CD4-positive, alpha-beta T cell treated with Interleukin-2 at 100 ng/mL for 4 hours (primary cell): ENCODE data around the gene B3GALNT2.

Experiments used
- DNase-seq: peaks from one replicate; pipeline ENCODE4 v3.0.0-alpha.2; 2020; ENCODE audit warnings: low spot score

The B3GALNT2 gene

DNA sequence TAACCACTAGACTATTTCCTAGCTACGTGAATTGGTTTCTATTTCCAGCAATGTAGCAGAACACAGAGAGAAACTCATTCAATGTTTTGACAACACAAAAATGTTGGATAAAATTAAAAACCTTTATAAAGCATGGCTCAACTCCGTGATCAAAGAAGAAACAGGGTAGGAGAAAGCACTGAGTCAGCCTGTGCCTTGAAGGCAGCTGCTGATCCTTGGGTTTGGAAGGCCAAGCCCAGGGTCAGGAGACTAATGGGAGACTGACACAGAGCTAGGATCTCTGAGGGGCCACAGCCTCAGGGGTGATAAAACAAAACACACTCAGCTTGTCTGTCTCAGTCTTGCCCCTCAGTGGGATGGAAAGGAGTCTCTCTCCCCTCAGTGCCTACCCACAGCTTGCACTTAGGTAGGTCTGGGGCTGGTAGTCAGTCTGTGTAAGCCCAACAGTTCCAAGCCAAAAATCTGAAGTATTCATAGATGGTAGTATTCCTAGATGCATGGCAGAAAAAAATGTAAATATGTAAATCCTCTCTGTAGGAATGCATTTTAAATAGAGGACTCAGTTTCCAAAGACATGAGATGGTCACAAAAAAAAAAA lies 53.3 kb downstream of the B3GALNT2 start:
- no peak for DNase-seq

DNA sequence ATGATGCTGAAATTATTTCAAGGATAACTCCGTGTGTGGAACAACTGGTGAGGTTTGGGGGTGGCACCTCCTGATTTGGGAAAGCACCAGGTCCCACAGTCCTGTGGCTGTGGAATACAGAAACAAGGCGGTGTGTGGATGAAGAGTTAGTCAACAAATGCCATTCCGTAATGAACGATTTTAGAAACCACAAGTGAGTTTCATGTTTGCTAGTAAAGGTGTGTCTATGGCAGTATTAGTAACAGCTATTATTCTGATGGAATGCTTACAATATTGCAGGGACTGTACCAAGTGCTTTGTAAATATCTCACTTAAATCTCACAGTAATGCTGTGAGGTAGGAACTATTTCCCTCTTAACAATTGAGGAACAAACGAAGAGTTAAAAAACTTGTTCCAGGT lies 53.8 kb downstream of the B3GALNT2 start:
- no peak for DNase-seq

DNA sequence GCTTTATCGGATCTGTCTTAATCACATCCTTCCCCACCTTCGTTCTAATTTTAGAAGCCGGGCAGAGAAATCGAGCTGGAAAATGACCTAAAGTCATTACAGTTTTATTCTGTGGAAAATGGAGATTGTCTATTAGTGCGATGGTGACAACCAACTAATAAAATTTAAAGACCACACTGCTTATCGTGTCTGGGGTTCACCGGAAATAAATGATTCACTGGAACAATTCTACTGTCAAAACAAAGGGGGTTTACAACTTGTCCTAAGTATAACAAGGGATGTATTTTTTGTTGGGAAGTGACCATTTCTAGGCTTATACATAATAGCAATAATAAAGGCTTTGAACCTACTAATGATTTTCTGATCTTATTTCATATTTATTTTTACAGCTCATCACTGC lies 55.6 kb downstream of the B3GALNT2 start:
- no peak for DNase-seq

DNA sequence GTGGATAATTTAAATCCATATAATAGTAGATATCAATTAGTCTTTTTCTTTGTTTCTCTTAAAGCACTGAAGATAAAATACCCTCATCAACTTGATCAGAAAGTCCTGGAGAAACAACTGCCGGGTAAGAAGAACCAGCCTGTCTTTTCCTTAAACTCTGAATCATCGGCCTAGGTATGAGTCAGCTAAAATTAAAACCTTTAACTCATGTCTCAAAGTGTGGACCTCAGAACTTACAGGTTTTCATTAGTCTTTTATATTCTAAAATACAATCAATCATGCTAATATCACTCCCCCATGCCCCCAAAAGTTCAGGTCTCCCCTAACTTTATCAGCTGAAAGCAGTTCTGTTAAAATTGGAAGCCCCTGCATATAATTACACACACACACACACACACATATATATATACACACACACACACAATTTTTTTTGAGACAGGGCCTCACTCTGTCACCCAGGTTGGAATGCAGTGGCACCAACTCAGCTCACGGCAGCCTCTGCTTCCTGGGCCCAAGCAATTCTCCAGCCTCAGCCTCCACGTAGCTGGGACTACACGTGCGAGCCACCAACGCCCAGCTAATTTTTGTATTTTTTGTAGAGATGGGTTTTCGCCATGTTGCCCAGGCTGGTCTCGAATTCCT lies 61.3 kb downstream of the B3GALNT2 start:
- no peak for DNase-seq

DNA sequence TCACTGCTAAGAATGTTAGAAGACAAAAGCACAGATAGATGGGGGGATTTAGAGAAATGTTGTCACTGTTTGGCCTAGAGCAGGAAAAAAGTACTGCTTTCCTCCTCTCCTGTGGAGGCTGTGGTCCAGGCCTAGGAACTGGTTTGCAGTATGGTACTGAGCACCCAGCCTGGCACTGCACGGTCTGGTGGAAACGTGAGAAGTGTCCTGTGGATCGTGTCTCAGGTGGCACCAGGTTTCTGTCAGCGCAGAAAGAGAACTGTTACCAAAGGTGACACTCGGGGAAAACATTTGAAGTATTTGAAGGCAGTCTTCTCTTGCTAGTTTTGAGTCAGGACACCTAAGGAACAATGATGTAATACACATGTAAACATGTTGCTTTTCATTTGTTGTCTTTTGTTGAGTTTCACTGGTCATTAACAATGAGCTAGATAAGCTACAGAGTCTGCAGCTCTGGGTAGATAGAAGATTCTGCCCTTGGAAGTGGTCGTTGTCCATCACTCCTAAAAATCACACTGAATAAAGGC lies 63.0 kb downstream of the B3GALNT2 start:
- no peak for DNase-seq

DNA sequence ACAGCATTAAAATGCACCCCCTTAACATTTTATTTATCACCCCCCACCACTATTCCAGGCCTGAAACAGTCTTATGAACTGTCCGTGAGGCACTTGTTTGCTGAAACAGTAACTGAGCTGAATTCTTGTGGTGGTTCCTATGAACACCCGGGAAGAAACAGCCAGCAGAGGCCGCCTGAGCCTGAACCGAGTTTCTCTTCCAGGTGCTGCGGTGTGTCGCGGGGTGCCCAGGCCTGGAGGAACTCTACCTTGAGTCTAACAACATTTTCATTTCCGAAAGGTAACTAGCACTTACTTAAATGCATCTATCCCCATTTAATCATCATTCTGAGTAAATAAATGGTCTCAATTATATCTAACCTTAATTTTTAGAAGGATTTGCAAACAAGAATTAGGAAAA lies 70.3 kb downstream of the B3GALNT2 start:
- DNase-seq = no peak

DNA sequence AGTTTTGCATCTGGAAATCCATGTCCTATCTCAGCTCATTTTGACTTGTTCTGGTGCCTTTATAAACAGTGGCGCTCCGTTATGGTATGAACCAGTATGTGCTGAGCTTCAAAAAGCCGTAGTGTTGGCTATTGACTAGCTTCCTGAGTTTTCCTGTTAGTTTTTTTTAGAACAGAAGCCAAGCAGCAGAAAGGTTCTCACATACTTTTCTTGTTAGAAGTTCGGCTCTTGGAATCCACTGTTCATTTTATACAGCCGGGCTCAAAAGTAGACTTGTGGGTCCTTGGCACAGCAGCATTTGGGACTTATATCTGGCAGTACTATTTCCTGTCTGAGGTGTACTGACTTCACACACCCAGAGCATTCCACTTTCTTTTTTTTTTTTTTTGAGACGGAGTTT lies 73.3 kb downstream of the B3GALNT2 start:
- no peak for DNase-seq

DNA sequence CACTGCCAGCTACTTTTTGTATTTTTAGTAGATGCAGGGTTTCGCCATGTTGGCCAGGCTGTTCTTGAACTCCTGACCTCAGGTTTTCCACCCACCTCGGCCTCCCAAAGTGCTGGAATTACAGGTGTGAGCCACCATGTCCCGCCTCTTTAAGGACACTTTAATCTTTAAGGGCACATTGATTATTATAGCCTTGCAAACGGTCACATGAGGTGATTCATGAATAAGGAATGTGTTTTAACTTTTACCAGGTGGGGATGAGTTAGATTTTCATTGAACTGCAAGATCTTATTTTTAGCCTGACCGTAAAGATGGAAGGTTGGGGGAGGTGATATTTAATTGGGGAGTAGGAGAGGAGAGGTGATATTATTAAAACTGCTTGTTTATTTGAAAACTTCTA lies 75.1 kb downstream of the B3GALNT2 start:
- DNase-seq = no peak

DNA sequence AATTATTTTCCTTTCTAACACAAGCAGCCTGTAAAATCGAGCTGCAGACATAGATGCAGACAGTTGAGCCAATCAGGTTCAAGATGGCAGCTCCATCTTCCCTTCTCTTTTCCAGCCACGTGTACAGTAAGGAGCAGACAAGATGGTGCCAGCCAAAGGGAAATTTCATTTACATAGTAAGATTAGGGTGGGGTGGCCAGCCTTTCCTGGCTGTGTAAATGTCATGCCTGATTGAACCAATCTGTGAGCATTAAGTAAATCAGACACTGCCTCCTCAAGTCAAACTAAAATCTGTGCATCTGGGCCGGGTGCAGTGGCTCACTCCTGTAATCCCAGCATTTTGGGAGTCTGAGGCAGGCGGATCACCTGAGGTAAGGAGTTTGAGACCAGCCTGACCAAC lies 76.8 kb downstream of the B3GALNT2 start:
- DNase-seq = no peak

DNA sequence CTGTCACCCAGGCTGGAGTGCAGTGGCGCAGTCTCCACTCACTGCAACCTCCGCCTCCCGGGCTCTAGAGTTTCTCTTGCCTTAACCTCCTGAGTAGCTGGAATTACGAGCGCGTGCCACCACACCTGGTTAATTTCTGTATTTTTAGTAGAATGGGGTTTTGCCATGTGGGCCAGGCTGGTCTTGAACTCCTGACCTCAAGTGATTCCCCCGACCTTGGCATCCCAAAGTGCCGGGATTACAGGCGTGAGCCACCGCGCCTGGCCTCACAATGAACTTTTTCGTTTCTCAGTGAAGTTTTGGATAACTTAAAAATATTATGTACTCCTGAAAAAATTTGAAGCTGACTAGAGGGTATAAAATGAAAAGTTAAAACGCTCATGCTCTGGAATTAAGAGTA lies 77.6 kb downstream of the B3GALNT2 start:
- DNase-seq = no peak

DNA sequence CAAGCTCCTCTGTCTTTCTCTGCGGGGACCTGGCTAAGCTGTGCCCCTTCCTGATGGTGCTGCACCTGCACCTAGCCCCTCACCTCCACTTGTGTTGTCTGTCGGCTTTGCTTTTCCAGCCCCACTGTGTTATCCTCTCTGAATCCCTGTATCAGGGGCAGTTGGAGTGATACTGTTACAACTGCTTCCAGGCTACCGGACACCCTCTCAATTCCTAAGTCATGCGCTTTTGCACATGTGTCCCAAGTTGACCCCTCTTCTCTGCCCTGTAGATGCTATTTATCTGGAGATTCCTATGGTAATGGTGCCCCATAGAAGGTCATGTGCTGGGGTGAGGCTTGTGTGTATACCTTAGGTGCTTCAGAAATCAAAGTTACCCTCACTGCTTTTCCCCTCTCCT lies 78.1 kb downstream of the B3GALNT2 start:
- no peak for DNase-seq

DNA sequence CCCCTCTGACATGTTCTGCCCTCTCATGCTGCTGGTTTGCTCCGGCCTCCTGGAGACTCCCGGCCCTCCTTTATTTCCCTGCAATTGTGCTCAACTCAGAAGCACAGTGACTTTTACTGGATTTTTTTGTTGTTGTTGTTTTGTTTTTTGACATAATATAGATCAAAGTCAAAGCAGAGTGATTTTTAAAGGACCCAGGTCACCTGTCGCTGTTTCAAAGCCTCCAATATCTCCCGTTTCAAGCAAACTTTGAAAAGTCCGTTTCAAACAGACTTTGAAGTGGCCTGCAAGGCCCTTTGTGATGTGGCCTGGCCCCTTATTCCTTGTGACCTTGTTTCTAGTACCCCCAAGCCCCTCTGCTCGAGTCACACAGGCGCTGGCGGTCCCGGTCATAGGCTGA lies 78.9 kb downstream of the B3GALNT2 start:
- DNase-seq = no peak

DNA sequence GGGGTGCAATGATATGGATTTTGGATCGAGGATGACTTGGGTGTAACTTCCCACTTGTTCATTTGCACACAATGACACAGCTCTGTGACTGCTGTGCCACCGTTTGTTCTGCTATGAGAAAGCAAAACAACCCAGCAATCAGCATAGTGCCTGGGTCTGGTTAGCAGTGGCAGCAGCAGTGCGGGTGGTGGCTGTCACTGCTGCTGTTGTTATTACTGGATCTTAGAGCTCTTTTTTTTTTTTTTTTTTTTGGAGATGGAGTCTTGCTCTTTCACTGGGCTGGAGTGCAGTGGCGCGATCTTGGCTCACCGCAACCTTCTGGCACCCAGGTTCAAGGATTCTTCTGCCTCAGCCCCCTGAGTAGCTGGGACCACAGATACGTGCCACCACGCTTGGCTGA lies 80.2 kb downstream of the B3GALNT2 start:
- no peak for DNase-seq

DNA sequence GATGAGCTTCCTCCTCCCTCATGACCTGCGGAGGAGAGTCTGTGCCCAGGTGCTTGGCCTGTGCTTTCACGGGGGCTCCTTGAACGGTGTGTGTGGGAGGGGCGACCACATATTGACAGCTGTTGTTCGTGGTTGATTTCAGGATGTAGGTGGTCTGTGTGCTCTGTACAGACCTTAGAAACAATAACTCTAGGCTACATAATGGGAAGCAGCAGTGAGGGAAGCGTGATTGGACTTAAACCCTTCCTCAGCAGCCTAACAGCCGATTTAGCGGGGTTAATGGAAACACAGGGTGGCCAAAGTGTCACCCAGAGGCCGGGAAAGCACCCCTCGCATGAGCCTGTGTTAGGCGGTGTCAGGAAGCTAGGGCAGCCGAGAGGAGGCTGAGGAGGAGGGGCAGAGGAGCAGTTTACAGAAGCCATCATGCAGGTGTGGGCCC lies 81.0 kb downstream of the B3GALNT2 start:
- DNase-seq = peak; percentile 6

DNA sequence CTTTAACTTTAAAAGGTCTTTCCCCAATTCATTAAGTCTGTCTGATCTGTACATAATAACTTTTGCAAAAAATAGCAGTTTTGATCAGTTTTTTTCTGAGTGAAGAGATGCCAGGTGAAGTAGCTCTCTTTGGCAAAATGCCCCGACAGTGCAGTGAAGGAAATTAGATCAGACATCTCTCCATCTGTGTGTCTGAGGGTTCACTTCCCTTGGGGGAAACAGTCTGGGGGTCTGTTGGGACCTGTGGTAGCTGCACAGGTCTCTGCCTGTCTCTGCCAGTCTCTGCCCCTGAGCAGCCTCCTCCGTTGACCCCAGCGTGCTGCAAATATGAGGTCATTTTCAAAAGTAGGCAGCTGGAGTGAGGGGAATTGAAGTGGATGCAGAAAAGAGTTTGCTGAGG lies 82.5 kb downstream of the B3GALNT2 start:
- DNase-seq = no peak

DNA sequence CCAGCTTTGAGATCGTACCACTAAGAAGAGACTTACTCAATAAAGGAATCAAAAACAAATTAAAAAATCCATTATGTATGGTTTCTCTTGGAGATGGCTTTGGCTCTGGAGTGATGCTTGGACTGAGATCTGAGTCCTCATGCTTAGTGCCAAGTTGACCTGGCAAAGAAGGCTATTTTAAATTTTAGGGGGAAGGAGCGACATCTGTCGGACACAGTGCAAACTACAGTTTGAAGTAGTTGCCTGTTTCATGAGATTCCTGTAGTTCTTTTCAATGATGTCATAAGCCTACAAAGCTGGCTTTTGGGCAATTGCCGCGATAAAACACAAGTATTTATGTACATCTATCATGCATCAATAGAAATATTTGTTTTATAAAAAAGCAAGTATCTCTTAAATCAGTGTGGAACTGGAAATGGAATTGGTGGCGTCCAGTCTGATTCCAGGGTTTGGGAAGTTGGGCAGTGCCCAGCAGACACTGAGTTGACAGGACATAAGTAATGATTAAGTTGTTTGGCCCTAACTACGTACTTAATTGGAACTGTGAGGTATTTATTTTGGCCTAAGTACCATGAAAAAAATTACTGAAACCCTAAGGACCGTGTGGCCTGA lies 87.1 kb downstream of the B3GALNT2 start:
- DNase-seq = peak; percentile 82

DNA sequence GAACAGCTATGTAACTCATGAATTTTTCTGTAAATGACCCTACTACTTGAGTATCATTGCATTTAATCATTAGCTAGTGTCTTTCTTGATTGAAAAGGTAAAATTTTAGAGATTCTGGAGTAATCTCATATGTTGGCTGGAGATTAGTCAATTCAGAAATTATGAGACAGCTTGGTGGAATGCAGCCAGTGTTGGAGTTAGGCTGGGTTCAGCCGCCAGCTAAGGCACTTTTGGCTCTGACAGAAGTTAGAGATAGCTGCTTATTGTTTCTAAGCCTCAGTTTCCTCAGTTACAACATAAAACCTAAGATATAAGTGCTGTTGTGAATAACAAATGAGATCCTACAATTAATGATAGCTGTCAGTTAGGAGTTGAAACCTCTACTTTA lies 87.6 kb downstream of the B3GALNT2 start:
- DNase-seq = no peak

DNA sequence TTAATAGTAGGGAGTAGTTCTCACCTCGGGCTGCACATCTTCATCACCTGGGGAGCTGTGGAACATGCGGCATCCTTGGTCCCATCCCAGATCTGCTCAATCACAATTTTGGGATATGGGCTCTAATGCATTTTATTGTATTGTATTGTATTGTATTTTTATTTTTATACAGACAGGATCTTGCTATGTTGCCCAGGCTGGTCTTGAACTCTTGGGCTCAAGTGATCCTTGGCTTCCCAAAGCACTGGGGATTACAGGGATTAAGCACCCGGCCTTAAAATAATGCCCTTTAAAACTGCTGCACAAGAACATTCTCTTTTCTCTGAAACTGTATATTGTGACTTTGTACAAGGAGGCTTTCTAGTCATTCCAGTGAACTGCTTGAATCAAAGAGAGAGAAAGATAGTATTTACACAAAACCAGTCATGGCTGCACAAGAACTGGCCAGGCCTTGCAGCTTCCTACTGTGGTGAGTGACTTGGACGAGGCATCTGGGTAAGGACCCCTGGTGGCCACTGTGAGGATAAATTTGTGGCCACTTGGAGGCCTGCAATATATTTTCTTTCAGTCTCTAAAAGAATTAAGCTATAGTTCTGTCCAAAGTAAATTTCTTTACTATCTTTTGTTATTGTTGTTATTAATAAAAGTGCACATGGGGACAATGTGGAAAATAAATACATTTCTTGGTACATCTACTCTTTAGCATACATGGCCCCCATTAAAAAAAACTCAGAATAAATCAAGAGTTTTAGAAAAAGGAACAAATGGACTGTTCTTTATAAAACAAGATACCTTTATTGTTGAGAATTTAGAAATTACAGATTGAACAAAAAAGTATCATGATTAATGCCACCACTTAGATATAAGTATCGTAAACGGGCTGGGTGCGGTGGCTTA lies 89.0 kb downstream of the B3GALNT2 start:
- DNase-seq = peak; percentile 71

DNA sequence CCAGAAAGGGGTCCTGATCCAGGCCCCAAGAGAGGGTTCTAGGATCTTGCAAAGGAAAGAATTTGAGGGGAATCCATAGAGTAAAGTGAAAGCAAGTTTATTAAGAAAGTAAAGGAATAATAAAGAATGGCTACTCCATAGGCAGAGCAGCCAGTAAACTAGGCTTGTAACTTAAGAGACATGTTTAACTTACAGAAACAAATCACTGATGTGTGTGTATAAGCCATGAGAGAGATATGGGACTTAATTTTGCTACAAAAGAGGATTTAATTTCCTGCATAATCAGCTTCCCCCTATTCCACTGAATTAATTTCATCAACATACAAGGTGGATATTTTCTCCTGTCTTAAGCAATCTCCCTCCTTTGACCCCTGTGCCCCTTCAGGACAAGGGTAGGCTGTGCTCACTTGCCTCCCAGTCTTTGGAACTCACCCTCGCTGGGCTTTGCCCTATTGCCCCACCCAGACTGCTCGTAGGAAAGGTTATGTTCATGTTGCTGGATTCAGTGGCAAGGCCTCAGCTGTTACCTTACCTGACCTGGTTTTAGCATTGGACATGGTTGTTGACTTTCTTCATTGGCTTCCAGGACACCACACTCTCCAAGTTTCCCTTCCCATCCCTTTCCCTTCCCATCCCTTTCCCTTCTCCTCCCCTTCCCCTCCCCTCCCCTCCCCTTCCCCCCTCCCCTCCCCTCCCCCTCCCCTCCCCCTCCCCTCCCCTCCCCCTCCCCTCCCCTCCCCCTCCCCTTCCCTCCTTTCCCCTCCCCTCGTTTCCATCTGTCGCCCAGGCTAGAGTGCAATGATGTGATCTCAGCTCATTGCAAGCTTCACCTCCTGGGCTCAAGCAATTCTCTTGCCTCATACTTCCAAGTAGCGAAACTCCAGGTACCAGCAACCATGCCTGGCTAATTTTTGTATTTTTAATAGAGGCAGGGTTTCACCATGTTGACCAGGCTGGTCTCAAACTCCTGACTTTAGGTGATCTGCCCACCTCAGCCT lies 92.5 kb downstream of the B3GALNT2 start:
- DNase-seq = no peak

DNA sequence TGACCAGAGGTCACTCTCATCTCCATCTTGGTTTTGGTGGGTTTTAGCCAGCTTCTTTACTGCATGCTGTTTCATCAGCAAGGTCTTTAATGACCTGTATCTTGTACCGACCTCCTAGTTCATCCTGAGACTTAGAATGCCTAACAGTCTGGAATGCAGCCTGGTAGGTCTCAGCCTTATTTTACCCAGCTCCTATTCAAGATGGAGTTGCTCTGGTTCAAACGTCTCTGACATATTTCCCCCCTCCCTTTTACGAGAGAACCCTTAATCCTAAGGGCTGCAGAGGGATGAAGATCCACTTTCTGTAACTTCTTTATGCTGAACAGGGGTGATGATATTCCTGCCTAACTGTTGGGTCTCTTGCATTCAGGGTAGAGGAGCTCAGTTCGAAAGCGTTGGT lies 93.8 kb downstream of the B3GALNT2 start:
- no peak for DNase-seq
